ENCODE measurements around the gene ADARB2.
A peak's percentile ranks its signal among the peaks of the same experiment; 100 is the strongest.

ADARB2 gene

GRCh38 chr10:1376384-1376945, 360.9 kb downstream of the ADARB2 start:
- DNase-seq = no peak

GRCh38 chr10:1375346-1376170, 361.8 kb downstream of the ADARB2 start:
- DNase-seq = no peak

- DNase-seq = no peak
Observed at GRCh38 chr10:1374511-1375345, 362.6 kb downstream of the ADARB2 start.

GRCh38 chr10:1373287-1373686, 364.0 kb downstream of the ADARB2 start:
- no peak for DNase-seq

GRCh38 chr10:1372212-1372611, 365.1 kb downstream of the ADARB2 start:
- no peak for DNase-seq

- DNase-seq = no peak
Observed at GRCh38 chr10:1370298-1370697, 367.0 kb downstream of the ADARB2 start.

GRCh38 chr10:1369665-1370064, 367.7 kb downstream of the ADARB2 start:
- peak; percentile 59 for DNase-seq

GRCh38 chr10:1369197-1369596, 368.1 kb downstream of the ADARB2 start:
- no peak for DNase-seq

GRCh38 chr10:1368842-1369171, 368.5 kb downstream of the ADARB2 start:
- peak; percentile 87 for DNase-seq

GRCh38 chr10:1367938-1368841, 369.1 kb downstream of the ADARB2 start:
- DNase-seq = no peak

GRCh38 chr10:1366811-1367425, 370.4 kb downstream of the ADARB2 start:
- no peak for DNase-seq

- no peak for DNase-seq
Observed at GRCh38 chr10:1366322-1366691, 371.0 kb downstream of the ADARB2 start.

- no peak for DNase-seq
Observed at GRCh38 chr10:1365540-1366321, 371.6 kb downstream of the ADARB2 start.

- peak; percentile 38 for DNase-seq
Observed at GRCh38 chr10:1364151-1364910, 373.0 kb downstream of the ADARB2 start.

- DNase-seq = peak; percentile 45
Observed at GRCh38 chr10:1363446-1364121, 373.7 kb downstream of the ADARB2 start.

GRCh38 chr10:1362589-1363445, 374.5 kb downstream of the ADARB2 start:
- no peak for DNase-seq

- DNase-seq = no peak
Observed at GRCh38 chr10:1361411-1362105, 375.8 kb downstream of the ADARB2 start.

GRCh38 chr10:1360558-1361164, 376.7 kb downstream of the ADARB2 start:
- peak; percentile 92 for DNase-seq

Data from islet precursor cell (in vitro differentiated cells).